Measurements from ENCODE around the gene SLC6A12.

Gene SLC6A12

DNA sequence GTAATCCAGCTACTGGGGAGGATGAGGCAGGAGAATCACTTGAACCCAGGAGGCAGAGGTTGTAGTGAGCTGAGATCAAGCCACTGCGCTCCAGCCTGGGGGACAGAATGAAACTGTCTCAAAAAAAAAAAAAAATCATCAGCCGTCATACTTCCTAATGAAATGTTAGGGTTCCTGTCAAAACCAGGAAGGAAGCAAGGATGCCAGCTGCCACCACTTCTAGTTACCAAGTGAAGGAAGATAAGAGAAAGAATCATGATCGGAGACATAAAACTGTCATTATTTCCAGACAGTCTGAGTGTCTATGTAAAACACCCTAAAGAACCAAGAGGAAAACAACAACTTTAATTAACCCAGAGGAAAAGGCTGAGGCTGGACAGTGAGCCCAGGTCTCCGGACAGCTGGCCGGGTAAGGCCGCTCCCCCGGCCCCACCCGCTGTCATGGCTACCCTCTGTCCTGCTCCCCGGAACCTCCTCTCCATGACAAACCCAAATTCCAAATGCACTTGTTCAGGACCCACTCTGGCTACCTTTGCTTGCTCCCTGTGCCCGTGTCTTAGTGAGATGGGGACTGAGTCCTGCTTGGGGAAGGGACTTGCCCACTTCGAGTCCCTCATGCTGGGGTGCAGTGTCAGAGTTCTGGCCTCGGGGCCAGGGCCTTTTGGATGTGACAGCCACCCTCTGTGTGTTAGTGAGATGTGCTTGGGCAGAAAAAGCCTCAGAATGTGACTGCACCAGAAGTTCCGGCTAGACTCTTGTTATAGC is 29.0 kb downstream of the SLC6A12 start:
- ATAC-seq: no peak

GRCh38 chr12:182381-182892 is 31.5 kb downstream of the SLC6A12 start:
- peak; percentile 82 for ATAC-seq
- TF ChIP-seq ZNF8 (CRISPR knock-in tag; IDR thresholded peaks at IDR 0.05): no peak
- no peak for TF ChIP-seq ISL1 (CRISPR knock-in tag; IDR thresholded peaks at IDR 0.05)
- no peak for TF ChIP-seq ZC3H10 (CRISPR knock-in tag; IDR thresholded peaks at IDR 0.05)
- TF ChIP-seq CREB5 (CRISPR knock-in tag; IDR thresholded peaks at IDR 0.05; ENCODE audit: low read depth): no peak
- TF ChIP-seq TOX (CRISPR knock-in tag; IDR thresholded peaks at IDR 0.05; ENCODE audit: borderline replicate concordance): no peak
- TF ChIP-seq, protein P1, sequence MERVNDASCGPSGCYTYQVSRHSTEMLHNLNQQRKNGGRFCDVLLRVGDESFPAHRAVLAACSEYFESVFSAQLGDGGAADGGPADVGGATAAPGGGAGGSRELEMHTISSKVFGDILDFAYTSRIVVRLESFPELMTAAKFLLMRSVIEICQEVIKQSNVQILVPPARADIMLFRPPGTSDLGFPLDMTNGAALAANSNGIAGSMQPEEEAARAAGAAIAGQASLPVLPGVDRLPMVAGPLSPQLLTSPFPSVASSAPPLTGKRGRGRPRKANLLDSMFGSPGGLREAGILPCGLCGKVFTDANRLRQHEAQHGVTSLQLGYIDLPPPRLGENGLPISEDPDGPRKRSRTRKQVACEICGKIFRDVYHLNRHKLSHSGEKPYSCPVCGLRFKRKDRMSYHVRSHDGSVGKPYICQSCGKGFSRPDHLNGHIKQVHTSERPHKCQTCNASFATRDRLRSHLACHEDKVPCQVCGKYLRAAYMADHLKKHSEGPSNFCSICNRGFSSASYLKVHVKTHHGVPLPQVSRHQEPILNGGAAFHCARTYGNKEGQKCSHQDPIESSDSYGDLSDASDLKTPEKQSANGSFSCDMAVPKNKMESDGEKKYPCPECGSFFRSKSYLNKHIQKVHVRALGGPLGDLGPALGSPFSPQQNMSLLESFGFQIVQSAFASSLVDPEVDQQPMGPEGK (CRISPR knock-in tag; IDR thresholded peaks at IDR 0.05; ENCODE audit: borderline replicate concordance): no peak
- no peak for TF ChIP-seq PPARA (CRISPR knock-in tag; IDR thresholded peaks at IDR 0.05; ENCODE audit: borderline replicate concordance)
- no peak for TF ChIP-seq ZNF565 (CRISPR knock-in tag; conservative IDR thresholded peaks at IDR 0.05; ENCODE audit: low read depth)
- no peak for TF ChIP-seq SNAI2 (CRISPR knock-in tag; IDR thresholded peaks at IDR 0.05)
- no peak for TF ChIP-seq OSR1 (CRISPR knock-in tag; IDR thresholded peaks at IDR 0.05)
- TF ChIP-seq TCF4 (CRISPR knock-in tag; IDR thresholded peaks at IDR 0.05; ENCODE audit: borderline replicate concordance): no peak
- no peak for TF ChIP-seq ARNTL (CRISPR knock-in tag; IDR thresholded peaks at IDR 0.05; ENCODE audit: borderline replicate concordance, low read depth)
- TF ChIP-seq GLIS3 (CRISPR knock-in tag; IDR thresholded peaks at IDR 0.05): no peak
- TF ChIP-seq ESRRG (CRISPR knock-in tag; IDR thresholded peaks at IDR 0.05): no peak
- TF ChIP-seq, protein P2, sequence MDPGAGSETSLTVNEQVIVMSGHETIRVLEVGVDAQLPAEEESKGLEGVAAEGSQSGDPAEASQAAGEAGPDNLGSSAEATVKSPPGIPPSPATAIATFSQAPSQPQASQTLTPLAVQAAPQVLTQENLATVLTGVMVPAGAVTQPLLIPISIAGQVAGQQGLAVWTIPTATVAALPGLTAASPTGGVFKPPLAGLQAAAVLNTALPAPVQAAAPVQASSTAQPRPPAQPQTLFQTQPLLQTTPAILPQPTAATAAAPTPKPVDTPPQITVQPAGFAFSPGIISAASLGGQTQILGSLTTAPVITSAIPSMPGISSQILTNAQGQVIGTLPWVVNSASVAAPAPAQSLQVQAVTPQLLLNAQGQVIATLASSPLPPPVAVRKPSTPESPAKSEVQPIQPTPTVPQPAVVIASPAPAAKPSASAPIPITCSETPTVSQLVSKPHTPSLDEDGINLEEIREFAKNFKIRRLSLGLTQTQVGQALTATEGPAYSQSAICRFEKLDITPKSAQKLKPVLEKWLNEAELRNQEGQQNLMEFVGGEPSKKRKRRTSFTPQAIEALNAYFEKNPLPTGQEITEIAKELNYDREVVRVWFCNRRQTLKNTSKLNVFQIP (CRISPR knock-in tag; IDR thresholded peaks at IDR 0.05; ENCODE audit: borderline replicate concordance, low read depth): no peak
- no peak for TF ChIP-seq BACH2 (CRISPR knock-in tag; IDR thresholded peaks at IDR 0.05; ENCODE audit: borderline replicate concordance)
- TF ChIP-seq ZNF70 (CRISPR knock-in tag; IDR thresholded peaks at IDR 0.05): no peak
- TF ChIP-seq ZFP3 (CRISPR knock-in tag; IDR thresholded peaks at IDR 0.05): no peak

More for the DNA sequence above, 29.0 kb downstream of the SLC6A12 start:
- TF ChIP-seq BACH2 (CRISPR knock-in tag; IDR thresholded peaks at IDR 0.05; ENCODE audit: borderline replicate concordance): no peak

DNA sequence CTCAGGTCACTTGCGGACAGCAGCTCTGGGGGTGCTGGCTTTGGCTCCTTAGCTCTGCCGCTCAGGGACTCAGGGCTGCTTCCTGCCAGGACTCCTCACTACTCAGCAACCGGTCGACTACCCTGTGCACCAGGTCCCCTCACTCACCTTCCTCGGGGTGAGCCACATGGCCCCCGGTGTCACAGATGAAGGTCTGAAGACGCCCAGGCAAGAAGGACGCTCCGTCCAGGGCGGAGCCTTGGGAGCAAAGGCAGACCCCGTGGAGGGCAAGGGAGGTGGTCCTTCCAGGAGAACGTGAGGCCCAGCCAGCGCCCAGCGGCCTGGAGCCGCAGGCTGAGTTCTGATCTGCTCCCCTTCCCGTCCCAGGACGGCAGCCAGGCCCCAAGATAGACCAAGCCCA is 32.0 kb downstream of the SLC6A12 start:
- TF ChIP-seq TCF4 (CRISPR knock-in tag; IDR thresholded peaks at IDR 0.05; ENCODE audit: borderline replicate concordance): no peak
- TF ChIP-seq ZFP3 (CRISPR knock-in tag; IDR thresholded peaks at IDR 0.05): no peak
- TF ChIP-seq CSDC2 (CRISPR knock-in tag; IDR thresholded peaks at IDR 0.05): no peak
- TF ChIP-seq ISL1 (CRISPR knock-in tag; IDR thresholded peaks at IDR 0.05): no peak
- TF ChIP-seq TOX (CRISPR knock-in tag; IDR thresholded peaks at IDR 0.05; ENCODE audit: borderline replicate concordance): no peak
- no peak for TF ChIP-seq ZFP30 (CRISPR knock-in tag; IDR thresholded peaks at IDR 0.05)
- TF ChIP-seq ZNF70 (CRISPR knock-in tag; IDR thresholded peaks at IDR 0.05): no peak
- TF ChIP-seq ARNTL (CRISPR knock-in tag; IDR thresholded peaks at IDR 0.05; ENCODE audit: borderline replicate concordance, low read depth): no peak
- ATAC-seq: no peak

- ATAC-seq: no peak
- no peak for TF ChIP-seq SNAI2 (CRISPR knock-in tag; IDR thresholded peaks at IDR 0.05)
- TF ChIP-seq ZNF70 (CRISPR knock-in tag; IDR thresholded peaks at IDR 0.05): no peak
Measured at GRCh38 chr12:180445-180844, 33.5 kb downstream of the SLC6A12 start.

DNA sequence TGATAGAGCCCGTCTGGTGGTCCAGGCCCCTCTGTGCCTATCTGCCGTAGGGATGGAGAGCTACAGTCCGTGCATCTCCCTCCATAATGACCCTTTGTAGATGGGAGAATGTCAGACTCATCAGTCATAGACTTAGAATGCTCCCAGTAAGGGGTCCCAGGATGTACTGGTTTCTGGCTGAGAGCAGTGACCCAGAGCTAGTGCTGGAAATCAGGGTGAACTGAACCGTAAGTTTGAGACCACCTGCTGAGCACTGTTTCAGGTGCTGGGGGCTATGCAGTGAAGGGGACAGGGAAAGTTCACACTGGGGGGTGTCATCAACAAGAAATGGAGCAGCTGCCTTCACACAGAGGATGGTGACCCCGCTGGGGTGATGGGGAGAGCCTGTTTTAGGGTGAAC is 34.1 kb downstream of the SLC6A12 start:
- no peak for ATAC-seq
- TF ChIP-seq TCF4 (CRISPR knock-in tag; IDR thresholded peaks at IDR 0.05; ENCODE audit: borderline replicate concordance) (no peak), RARB (CRISPR knock-in tag; IDR thresholded peaks at IDR 0.05) (no peak), ZC3H10 (CRISPR knock-in tag; IDR thresholded peaks at IDR 0.05) (no peak), ZFP3 (CRISPR knock-in tag; IDR thresholded peaks at IDR 0.05) (no peak), PPARA (CRISPR knock-in tag; IDR thresholded peaks at IDR 0.05; ENCODE audit: borderline replicate concordance) (no peak), CREB5 (CRISPR knock-in tag; IDR thresholded peaks at IDR 0.05; ENCODE audit: low read depth) (no peak), GLIS3 (CRISPR knock-in tag; IDR thresholded peaks at IDR 0.05) (no peak), TSHZ2 (CRISPR knock-in tag; IDR thresholded peaks at IDR 0.05) (no peak), ZNF8 (CRISPR knock-in tag; IDR thresholded peaks at IDR 0.05) (no peak), SNAI2 (CRISPR knock-in tag; IDR thresholded peaks at IDR 0.05) (no peak)
- TF ChIP-seq, protein P3, sequence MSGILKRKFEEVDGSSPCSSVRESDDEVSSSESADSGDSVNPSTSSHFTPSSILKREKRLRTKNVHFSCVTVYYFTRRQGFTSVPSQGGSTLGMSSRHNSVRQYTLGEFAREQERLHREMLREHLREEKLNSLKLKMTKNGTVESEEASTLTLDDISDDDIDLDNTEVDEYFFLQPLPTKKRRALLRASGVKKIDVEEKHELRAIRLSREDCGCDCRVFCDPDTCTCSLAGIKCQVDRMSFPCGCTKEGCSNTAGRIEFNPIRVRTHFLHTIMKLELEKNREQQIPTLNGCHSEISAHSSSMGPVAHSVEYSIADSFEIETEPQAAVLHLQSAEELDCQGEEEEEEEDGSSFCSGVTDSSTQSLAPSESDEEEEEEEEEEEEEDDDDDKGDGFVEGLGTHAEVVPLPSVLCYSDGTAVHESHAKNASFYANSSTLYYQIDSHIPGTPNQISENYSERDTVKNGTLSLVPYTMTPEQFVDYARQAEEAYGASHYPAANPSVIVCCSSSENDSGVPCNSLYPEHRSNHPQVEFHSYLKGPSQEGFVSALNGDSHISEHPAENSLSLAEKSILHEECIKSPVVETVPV (CRISPR knock-in tag; IDR thresholded peaks at IDR 0.05): no peak
